Measurements from ENCODE around the gene RPP40. TPM values are rescaled to one million over a fixed set of nuclear protein-coding genes. Genes with fewer than 3 reads are reported as not detected.
A peak's percentile ranks its signal among the peaks of the same experiment; 100 is the strongest.

RPP40 gene
- total RNA-seq, 1 experiment from 2014 or later = 30.7 TPM

GRCh38 chr6:4973982-4974745 lies 29.7 kb downstream of the RPP40 start:
- CTCF ChIA-PET = interaction anchor here (0.7 kb wide), 1 partner anchor 1431 kb away, joined by 3 read pairs; no protein-coding TSS in a partner anchor
- POLR2A ChIA-PET (ENCODE audit: low non-redundant PET) = no interaction called here
- Histone ChIP-seq H3K36me3 (ENCODE audit: insufficient read depth, low read length, poor library complexity, severe bottlenecking) (no peaks in the 10 kb centered on the region), H3K4me1 (ENCODE audit: insufficient read depth, low read length, poor library complexity, severe bottlenecking) (peaks cover 12% of the 10 kb centered on the region), H3K27ac (ENCODE audit: low read depth, low read length, poor library complexity, severe bottlenecking) (no peak overlapping the region), H3K27me3 (replicated peaks; ENCODE audit: insufficient read depth, low read depth, low read length, poor library complexity) (no peaks in the 10 kb centered on the region), H3K4me3 (ENCODE audit: low read depth, low read length, poor library complexity, severe bottlenecking) (no peak overlapping the region), H3K9me3 (ENCODE audit: low read depth, low read length, poor library complexity, severe bottlenecking) (peaks cover 6% of the 10 kb centered on the region)
- BruUV-seq (replicated peaks) = no TSS peak
- intact Hi-C loops (cut with micrococcal nuclease; ENCODE audit: unreplicated experiment) = no loop called here
- TF ChIP-seq EZH2 (IDR thresholded peaks at IDR 0.05; ENCODE audit: borderline replicate concordance, low read depth, low read length, poor library complexity, severe bottlenecking) (no peak), CTCF (conservative IDR thresholded peaks at IDR 0.05; ENCODE audit: low read depth, low read length) (no peak)
- DNase-seq (ENCODE audit: low spot score) = peak; percentile 59

GRCh38 chr6:4973415-4973814 lies 30.4 kb downstream of the RPP40 start:
- H3K27ac ChIP-seq (ENCODE audit: low read depth, low read length, poor library complexity, severe bottlenecking) = no peak overlapping the region
- H3K36me3 ChIP-seq (ENCODE audit: insufficient read depth, low read length, poor library complexity, severe bottlenecking) = no peaks in the 10 kb centered on the region
- intact Hi-C loops (cut with micrococcal nuclease; ENCODE audit: unreplicated experiment) = no loop called here
- ChIA-PET CTCF (no interaction called here), POLR2A (ENCODE audit: low non-redundant PET) (no interaction called here)
- TF ChIP-seq EZH2 (IDR thresholded peaks at IDR 0.05; ENCODE audit: borderline replicate concordance, low read depth, low read length, poor library complexity, severe bottlenecking) (no peak), CTCF (conservative IDR thresholded peaks at IDR 0.05; ENCODE audit: low read depth, low read length) (no peak)
- peaks cover 6% of the 10 kb centered on the region for H3K9me3 ChIP-seq (ENCODE audit: low read depth, low read length, poor library complexity, severe bottlenecking)
- DNase-seq (ENCODE audit: low spot score) = no peak
- H3K4me1 ChIP-seq (ENCODE audit: insufficient read depth, low read length, poor library complexity, severe bottlenecking) = peaks cover 12% of the 10 kb centered on the region
- BruUV-seq (replicated peaks) = no TSS peak
- no peaks in the 10 kb centered on the region for H3K27me3 ChIP-seq (replicated peaks; ENCODE audit: insufficient read depth, low read depth, low read length, poor library complexity)
- H3K4me3 ChIP-seq (ENCODE audit: low read depth, low read length, poor library complexity, severe bottlenecking) = no peak overlapping the region

- intact Hi-C loops (cut with micrococcal nuclease; ENCODE audit: unreplicated experiment) = no loop called here
- POLR2A ChIA-PET (ENCODE audit: low non-redundant PET) = no interaction called here
- peaks cover 6% of the 10 kb centered on the region for H3K9me3 ChIP-seq (ENCODE audit: low read depth, low read length, poor library complexity, severe bottlenecking)
- no TSS peak for BruUV-seq (replicated peaks)
- TF ChIP-seq CTCF (conservative IDR thresholded peaks at IDR 0.05; ENCODE audit: low read depth, low read length) (no peak), EZH2 (IDR thresholded peaks at IDR 0.05; ENCODE audit: borderline replicate concordance, low read depth, low read length, poor library complexity, severe bottlenecking) (no peak)
- no peak overlapping the region for H3K27ac ChIP-seq (ENCODE audit: low read depth, low read length, poor library complexity, severe bottlenecking)
- H3K27me3 ChIP-seq (replicated peaks; ENCODE audit: insufficient read depth, low read depth, low read length, poor library complexity) = no peaks in the 10 kb centered on the region
- H3K36me3 ChIP-seq (ENCODE audit: insufficient read depth, low read length, poor library complexity, severe bottlenecking) = no peaks in the 10 kb centered on the region
- no peak overlapping the region for H3K4me3 ChIP-seq (ENCODE audit: low read depth, low read length, poor library complexity, severe bottlenecking)
- peaks cover 12% of the 10 kb centered on the region for H3K4me1 ChIP-seq (ENCODE audit: insufficient read depth, low read length, poor library complexity, severe bottlenecking)
- DNase-seq (ENCODE audit: low spot score) = no peak
- CTCF ChIA-PET = no interaction called here
Measured at GRCh38 chr6:4972438-4972837, 31.4 kb downstream of the RPP40 start.

Measured in A673 (cell line).